Smooth muscle cell (in vitro differentiated cells): ENCODE results near the gene MATCAP1. TPM values are rescaled to one million over a fixed set of nuclear protein-coding genes. Genes with fewer than 3 reads are reported as not detected.

Experiments used
- DNase-seq: peaks from one replicate; lab custom pipeline; 2025; ENCODE audit not compliant: unreplicated experiment; lab: John Stamatoyannopoulos, UW
- H2AFZ ChIP-seq: fragments of 200-600 bp; sonication (generic); 2 replicates; pipeline ENCODE4 v1.6.0; 2016; ENCODE audit warnings: antibody characterized with exemption, low read depth, mild to moderate bottlenecking
- H3F3A ChIP-seq: fragments of 200-600 bp; sonication (generic); 2 replicates; pipeline ENCODE4 v1.6.0; 2017; ENCODE audit warnings: antibody characterized with exemption, low read depth
- H3K27ac ChIP-seq: fragments of 200-600 bp; sonication (generic); 2 replicates; pipeline ENCODE4 v1.5.1; 2016; ENCODE audit warnings: low read depth, mild to moderate bottlenecking
- H3K27me3 ChIP-seq: fragments of 200-600 bp; sonication (generic); 2 replicates; pipeline ENCODE4 v1.6.1; 2016; ENCODE audit warnings: low read depth, mild to moderate bottlenecking
- H3K36me3 ChIP-seq: fragments of 200-600 bp; sonication (generic); 2 replicates; pipeline ENCODE4 v1.5.1; 2016; ENCODE audit warnings: low read depth
- H3K4me1 ChIP-seq: fragments of 200-600 bp; sonication (generic); 2 replicates; pipeline ENCODE4 v1.5.1; 2016; ENCODE audit warnings: low read depth
- H3K4me2 ChIP-seq: fragments of 200-600 bp; sonication (generic); 2 replicates; pipeline ENCODE4 v1.6.0; 2016; ENCODE audit warnings: mild to moderate bottlenecking
- H3K4me3 ChIP-seq: fragments of 200-600 bp; sonication (generic); 2 replicates; pipeline ENCODE4 v1.5.1; 2016; ENCODE audit warnings: mild to moderate bottlenecking
- H3K79me2 ChIP-seq: fragments of 200-600 bp; sonication (generic); 2 replicates; pipeline ENCODE4 v1.6.0; 2016; ENCODE audit warnings: low read depth, mild to moderate bottlenecking
- H3K9ac ChIP-seq: fragments of 200-600 bp; sonication (generic); 2 replicates; pipeline ENCODE4 v1.6.0; 2016; ENCODE audit warnings: low read depth
- H3K9me3 ChIP-seq: fragments of 200-600 bp; sonication (generic); replicated peaks from 2 replicates; pipeline ENCODE4 v1.5.1; 2016; ENCODE audit warnings: low read depth
- H4K20me1 ChIP-seq: fragments of 200-600 bp; sonication (generic); 2 replicates; pipeline ENCODE4 v1.6.0; 2016; ENCODE audit warnings: low read depth
- CTCF ChIP-seq: fragments of 200-600 bp; sonication (generic); IDR thresholded peaks from 2 replicates; pipeline ENCODE4 v1.5.1; 2017; ENCODE audit warnings: borderline replicate concordance, mild to moderate bottlenecking, antibody characterized with exemption; ENCODE audit not compliant: insufficient read depth, poor library complexity, severe bottlenecking
- WGBS: methylation state at CpG from one replicate; pipeline ENCODE4 v1.1.7; 2016; ENCODE audit warnings: low lambda C conversion rate; 5-methylcytosine and 5-hydroxymethylcytosine counted together
- polyA plus RNA-seq: library from polyadenylated mRNA; unstranded; fragments of >200 nt; fragmentation: Nextera tagmentation; extraction: Ambion mirVana; gene quantifications from 2 replicates; pipeline ENCODE4 v1.2.1, GENCODE V29; 2016
- total RNA-seq: library from RNA; depleted of rRNA; stranded (reverse); fragments of >200 nt; gene quantifications from 2 replicates; pipeline ENCODE4 v1.2.3, GENCODE V29; 2014

The MATCAP1 gene
- total and polyA plus RNA-seq, 2 experiments from 2014 or later, result 24.0 to 24.7 TPM

- no peak overlapping the region for H2AFZ ChIP-seq
- DNase-seq, result no peak
- H3F3A ChIP-seq, result no peaks in the 10 kb centered on the region
- H3K4me3 ChIP-seq, result no peak overlapping the region
- WGBS, result 92% methylated on average over 13 of the region's 13 CpGs
- H4K20me1 ChIP-seq, result peaks cover 43% of the 10 kb centered on the region
- H3K4me1 ChIP-seq, result peaks cover 11% of the 10 kb centered on the region
- no peak overlapping the region for H3K27ac ChIP-seq
- no peaks in the 10 kb centered on the region for H3K9me3 ChIP-seq
- no peaks in the 10 kb centered on the region for H3K36me3 ChIP-seq
- TF ChIP-seq CTCF, result no peak
- no peaks in the 10 kb centered on the region for H3K27me3 ChIP-seq
- no peak overlapping the region for H3K9ac ChIP-seq
- H3K79me2 ChIP-seq, result peaks cover 10% of the 10 kb centered on the region
- H3K4me2 ChIP-seq, result no peak overlapping the region
These were observed 4.2 kb downstream of the MATCAP1 start for GRCh38 chr16:67179421-67180080.

GRCh38 chr16:67177743-67178699, 5.7 kb downstream of the MATCAP1 start:
- DNase-seq, result peak; percentile 43
- Histone ChIP-seq H3K79me2 (peaks cover 7% of the 10 kb centered on the region), H3K36me3 (no peaks in the 10 kb centered on the region), H3F3A (no peaks in the 10 kb centered on the region), H3K4me2 (peak overlapping the region; percentile 90), H2AFZ (no peak overlapping the region), H3K9ac (no peak overlapping the region), H3K4me3 (peak overlapping the region; percentile 50), H4K20me1 (peaks cover 43% of the 10 kb centered on the region), H3K27me3 (no peaks in the 10 kb centered on the region), H3K4me1 (peaks cover 8% of the 10 kb centered on the region), H3K27ac (no peak overlapping the region), H3K9me3 (no peaks in the 10 kb centered on the region)
- no peak for TF ChIP-seq CTCF
- 9% methylated on average over 48 of the region's 73 CpGs for WGBS

GRCh38 chr16:67176662-67177061, 7.1 kb downstream of the MATCAP1 start:
- H3K27me3 ChIP-seq, result no peaks in the 10 kb centered on the region
- 93% methylated on average over 12 of the region's 12 CpGs for WGBS
- H2AFZ ChIP-seq, result no peak overlapping the region
- H3K36me3 ChIP-seq, result no peaks in the 10 kb centered on the region
- peaks cover 43% of the 10 kb centered on the region for H4K20me1 ChIP-seq
- no peak overlapping the region for H3K4me2 ChIP-seq
- H3K79me2 ChIP-seq, result no peaks in the 10 kb centered on the region
- peaks cover 5% of the 10 kb centered on the region for H3K4me1 ChIP-seq
- TF ChIP-seq CTCF, result no peak
- no peak overlapping the region for H3K9ac ChIP-seq
- no peak for DNase-seq
- H3K9me3 ChIP-seq, result no peaks in the 10 kb centered on the region
- no peak overlapping the region for H3K4me3 ChIP-seq
- H3F3A ChIP-seq, result no peaks in the 10 kb centered on the region
- no peak overlapping the region for H3K27ac ChIP-seq
